ENCODE measurements around the gene EHD1. TPM values are rescaled to one million over a fixed set of nuclear protein-coding genes. Genes with fewer than 3 reads are reported as not detected.

Gene EHD1
- total RNA-seq, 1 donor from 2014 or later: 23.6 TPM

- FAIRE-seq (no peak), DNase-seq (ENCODE audit: low spot score in 2 of 2) (no peak)
These were observed 2.1 kb downstream of the EHD1 start for GRCh38 chr11:64876229-64876750.

- no peak for FAIRE-seq
- DNase-seq (ENCODE audit: low spot score in 2 of 2): no peak
These were observed 2.8 kb downstream of the EHD1 start for GRCh38 chr11:64875369-64876228.

GRCh38 chr11:64874308-64875240, 3.8 kb downstream of the EHD1 start:
- peak in 1 of 2 donors; percentile 59 for DNase-seq (ENCODE audit: low spot score in 2 of 2)
- no peak for FAIRE-seq

- no peak for FAIRE-seq
- DNase-seq (ENCODE audit: low spot score in 2 of 2): no peak
These were observed 5.5 kb downstream of the EHD1 start for GRCh38 chr11:64872790-64873488.

- FAIRE-seq (no peak), DNase-seq (ENCODE audit: low spot score in 2 of 2) (no peak)
These were observed 6.9 kb downstream of the EHD1 start for GRCh38 chr11:64871492-64871891.

- FAIRE-seq (no peak), DNase-seq (ENCODE audit: low spot score in 2 of 2) (no peak)
These were observed 7.4 kb downstream of the EHD1 start for GRCh38 chr11:64870893-64871466.

GRCh38 chr11:64870176-64870892, 8.1 kb downstream of the EHD1 start:
- FAIRE-seq (no peak), DNase-seq (ENCODE audit: low spot score in 2 of 2) (no peak)

- DNase-seq (ENCODE audit: low spot score in 2 of 2) (no peak), FAIRE-seq (no peak)
These were observed 8.7 kb downstream of the EHD1 start for GRCh38 chr11:64869571-64870175.

GRCh38 chr11:64868904-64869570, 9.4 kb downstream of the EHD1 start:
- peak in 1 of 2 donors; percentile 70 for DNase-seq (ENCODE audit: low spot score in 2 of 2)
- FAIRE-seq: no peak

GRCh38 chr11:64867748-64868462, 10.5 kb downstream of the EHD1 start:
- no peak for DNase-seq (ENCODE audit: low spot score in 2 of 2)
- no peak for FAIRE-seq

- DNase-seq (ENCODE audit: low spot score in 2 of 2) (no peak), FAIRE-seq (no peak)
These were observed 12.3 kb downstream of the EHD1 start for GRCh38 chr11:64866173-64866491.

GRCh38 chr11:64865286-64866172, 12.9 kb downstream of the EHD1 start:
- FAIRE-seq (no peak), DNase-seq (ENCODE audit: low spot score in 2 of 2) (no peak)

- FAIRE-seq: no peak
- peak in 1 of 2 donors; percentile 64 for DNase-seq (ENCODE audit: low spot score in 2 of 2)
These were observed 13.7 kb downstream of the EHD1 start for GRCh38 chr11:64864473-64865285.

GRCh38 chr11:64864135-64864472, 14.3 kb downstream of the EHD1 start:
- FAIRE-seq (no peak), DNase-seq (ENCODE audit: low spot score in 2 of 2) (no peak)

- FAIRE-seq (no peak), DNase-seq (ENCODE audit: low spot score in 2 of 2) (no peak)
These were observed 14.9 kb downstream of the EHD1 start for GRCh38 chr11:64863391-64864060.

- DNase-seq (ENCODE audit: low spot score in 2 of 2): no peak
- no peak for FAIRE-seq
These were observed 15.4 kb downstream of the EHD1 start for GRCh38 chr11:64862987-64863390.

Measured in frontal cortex (tissue), 4 donors.